SK-N-SH (cell line): ENCODE results near the gene GNE. TPM values are rescaled to one million over a fixed set of nuclear protein-coding genes. Genes with fewer than 3 reads are reported as not detected.

ENCODE experiments used
- CTCF ChIA-PET: fragments of 300-600, 350-600 bp; formaldehyde crosslinking; extraction: SDS; loops from one replicate; lab custom pipeline; 2021; lab: Yijun Ruan, JAX
- POLR2A ChIA-PET: fragments of 350-600 bp; sonication (Branson Sonifier 250); formaldehyde crosslinking; extraction: SDS; loops from one replicate; lab custom pipeline; 2020; ENCODE audit warnings: antibody characterized with exemption, inconsistent platforms; lab: Yijun Ruan, JAX
- DNase-seq: peaks from one replicate; pipeline ENCODE4 v3.0.0; 2012
- H2AFZ ChIP-seq: fragments of 200-600 bp; sonication (generic); 2 replicates; pipeline ENCODE4 v1.8.1; 2016; ENCODE audit warnings: antibody characterized with exemption, mild to moderate bottlenecking, low read depth
- H3F3A ChIP-seq: fragments of 200-600 bp; sonication (generic); replicated peaks from 2 replicates; pipeline ENCODE3; 2016; ENCODE audit warnings: antibody characterized with exemption, mild to moderate bottlenecking; ENCODE audit not compliant: insufficient read depth
- H3K27ac ChIP-seq, 2 experiments: fragments of 200-500 bp in 1 of 2; fragments of 200-600 bp in 1 of 2; sonication (Bioruptor generic) in 1 of 2; sonication (generic), shearing (Covaris generic) in 1 of 2; 2 replicates each; pipeline versions ENCODE4 v1.5.1 to v1.6.1; 2014 to 2016; ENCODE audit warnings: low read depth in 2 of 2, inconsistent platforms in 1 of 2, low read length in 1 of 2, mild to moderate bottlenecking in 1 of 2, mixed read lengths in 1 of 2
- H3K27me3 ChIP-seq: fragments of 200-600 bp; sonication (generic), shearing (Covaris generic); 2 replicates; pipeline ENCODE4 v1.6.1; 2016; ENCODE audit warnings: mixed run types; ENCODE audit not compliant: insufficient read depth
- H3K36me3 ChIP-seq, 2 experiments: fragments of 200-500 bp in 1 of 2; fragments of 200-600 bp in 1 of 2; sonication (Bioruptor generic) in 1 of 2; sonication (generic) in 1 of 2; replicated peaks in 1 of 2; 2 replicates each; pipeline versions ENCODE3 to v1.5.1; 2014 to 2016; ENCODE audit warnings: low read length in 1 of 2, mild to moderate bottlenecking in 1 of 2; ENCODE audit not compliant: insufficient read depth in 2 of 2, control insufficient read depth in 1 of 2
- H3K4me1 ChIP-seq, 2 experiments: fragments of 200-500 bp in 1 of 2; fragments of 200-600 bp in 1 of 2; sonication (Bioruptor generic) in 1 of 2; sonication (generic), shearing (Covaris generic) in 1 of 2; 2 replicates each; pipeline versions ENCODE4 v1.5.1 to v1.6.1; 2014 to 2016; ENCODE audit warnings: low read depth in 1 of 2, low read length in 1 of 2, mixed run types in 1 of 2; ENCODE audit not compliant: insufficient read depth in 2 of 2, control insufficient read depth in 1 of 2
- H3K4me2 ChIP-seq: fragments of 200-600 bp; sonication (generic), shearing (Covaris generic); 2 replicates; pipeline ENCODE4 v1.6.1; 2017; ENCODE audit warnings: mixed run types
- H3K4me3 ChIP-seq, 2 experiments: fragments of 200-500 bp in 1 of 2; fragments of 200-600 bp in 1 of 2; sonication (Bioruptor generic) in 1 of 2; sonication (generic), shearing (Covaris generic) in 1 of 2; 2 replicates each; pipeline versions ENCODE4 v1.5.1 to v1.8.1; 2014 to 2016; ENCODE audit warnings: low read depth in 2 of 2, inconsistent platforms in 1 of 2, low read length in 1 of 2, mild to moderate bottlenecking in 1 of 2, mixed read lengths in 1 of 2, moderate library complexity in 1 of 2
- H3K79me2 ChIP-seq: fragments of 200-600 bp; sonication (generic); 2 replicates; pipeline ENCODE4 v1.8.1; 2017; ENCODE audit warnings: mild to moderate bottlenecking; ENCODE audit not compliant: insufficient read depth
- H3K9ac ChIP-seq: fragments of 200-600 bp; sonication (generic); 2 replicates; pipeline ENCODE4 v1.6.1; 2017; ENCODE audit warnings: mixed run types
- H3K9me2 ChIP-seq: fragments of 200-600 bp; sonication (generic); 2 replicates; pipeline ENCODE4 v1.6.1; 2017; ENCODE audit warnings: mixed run types
- H3K9me3 ChIP-seq: fragments of 200-600 bp; sonication (generic); 2 replicates; pipeline ENCODE4 v1.6.1; 2017; ENCODE audit warnings: mixed run types, mild to moderate bottlenecking, moderate library complexity
- H4K20me1 ChIP-seq: fragments of 200-600 bp; sonication (generic); 2 replicates; pipeline ENCODE4 v1.6.1; 2017; ENCODE audit warnings: mild to moderate bottlenecking, mixed run types; ENCODE audit not compliant: insufficient read depth
- CTCF ChIP-seq: fragments of 200-600 bp; sonication (generic); IDR thresholded peaks from 2 replicates; pipeline ENCODE4 v1.6.1; 2017; ENCODE audit warnings: antibody characterized with exemption, mild to moderate bottlenecking, moderate library complexity
- EP300 ChIP-seq, 2 experiments: IDR thresholded peaks; 2 replicates each; pipeline versions ENCODE4 v1.4.0 to v1.6.1; 2012; ENCODE audit warnings: borderline replicate concordance in 1 of 2, low read depth in 1 of 2, low read length in 1 of 2
- EZH2phosphoT487 ChIP-seq: fragments of 200-600 bp; sonication (generic); IDR thresholded peaks from 2 replicates; pipeline ENCODE4 v1.6.1; 2017; ENCODE audit warnings: low read depth, mixed run types, mild to moderate bottlenecking, antibody characterized with exemption, moderate library complexity, borderline replicate concordance
- FOSL2 ChIP-seq: IDR thresholded peaks from 2 replicates; pipeline ENCODE4 v1.4.0; 2012; ENCODE audit warnings: low read depth, mild to moderate bottlenecking, moderate library complexity, borderline replicate concordance
- FOXJ3 ChIP-seq: sonication (generic); formaldehyde crosslinking; IDR thresholded peaks from 2 replicates; pipeline ENCODE4 v1.5.1; 2020; ENCODE audit warnings: mild to moderate bottlenecking, missing genetic modification reagents
- GATA2 ChIP-seq: sonication (generic); formaldehyde crosslinking; IDR thresholded peaks from 2 replicates; pipeline ENCODE4 v1.5.0; 2020; ENCODE audit warnings: mild to moderate bottlenecking, missing genetic modification reagents
- JUND ChIP-seq: IDR thresholded peaks from 2 replicates; pipeline ENCODE4 v1.4.0; 2012
- MEF2A ChIP-seq: IDR thresholded peaks from 2 replicates; pipeline ENCODE4 v1.4.0; 2012; ENCODE audit warnings: low read depth, borderline replicate concordance
- MXI1 ChIP-seq: IDR thresholded peaks from 2 replicates; pipeline ENCODE4 v1.6.1; 2012; ENCODE audit warnings: mild to moderate bottlenecking, low read depth, low read length, improper control_type of control experiment
- PBX3 ChIP-seq: IDR thresholded peaks from 2 replicates; pipeline ENCODE4; 2012
- RCOR1 ChIP-seq: fragments of 150-350 bp; IDR thresholded peaks from 2 replicates; pipeline ENCODE4 v1.6.1; 2017; ENCODE audit warnings: antibody characterized with exemption, low read length
- RXRA ChIP-seq: IDR thresholded peaks from 2 replicates; pipeline ENCODE4 v1.4.0; 2012; ENCODE audit warnings: low read depth, mild to moderate bottlenecking, borderline replicate concordance
- SIN3A ChIP-seq: IDR thresholded peaks from 2 replicates; pipeline ENCODE4 v1.6.1; 2012; ENCODE audit warnings: low read depth, mild to moderate bottlenecking, low read length, moderate library complexity, borderline replicate concordance
- SMC3 ChIP-seq: IDR thresholded peaks from 2 replicates; pipeline ENCODE4 v1.6.1; 2012; ENCODE audit warnings: low read depth, low read length, improper control_type of control experiment
- TCF12 ChIP-seq: IDR thresholded peaks from 2 replicates; pipeline ENCODE4 v1.4.0; 2012
- TEAD4 ChIP-seq: IDR thresholded peaks from 2 replicates; pipeline ENCODE4 v1.4.0; 2012; ENCODE audit warnings: mild to moderate bottlenecking, borderline replicate concordance; ENCODE audit not compliant: insufficient read depth
- USF2 ChIP-seq: fragments of 150-350 bp; IDR thresholded peaks from 2 replicates; pipeline ENCODE4 v1.6.1; 2017; ENCODE audit warnings: antibody characterized with exemption, low read length, low read depth, borderline replicate concordance
- WGBS: methylation state at CpG from one replicate; pipeline ENCODE4 v1.1.6; 2017; ENCODE audit warnings: low lambda C conversion rate; 5-methylcytosine and 5-hydroxymethylcytosine counted together
- polyA plus RNA-seq, 3 experiments: library from polyadenylated mRNA; depleted of rRNA; stranded (reverse); fragments of >200 nt; gene quantifications; 2 replicates each; pipeline ENCODE4 v1.2.3, GENCODE V29; 2012

The GNE gene
- polyA plus RNA-seq, 1 of the 3 experiments (the other 2 are of a cell fraction) = 13.0 TPM

- DNase-seq = no peak
- ChIA-PET POLR2A (interaction anchor here (0.7 to 1.0 kb wide), 3 partner anchors 69 to 309 kb away, joined by 3 read pairs; partner anchors contain the start of genes CLTA and RNF38), CTCF (interaction anchor here (0.7 to 2.8 kb wide), 7 partner anchors 10 to 304 kb away, joined by 3 to 11 read pairs (median 3); no protein-coding TSS in a partner anchor)
- H3K9me3 ChIP-seq = no peaks in the 10 kb centered on the region
- H2AFZ ChIP-seq = peak overlapping the region; percentile 65
- peaks cover 34% of the 10 kb centered on the region for H3K79me2 ChIP-seq
- peaks cover 0 to 6% of the 10 kb centered on the region in 2 experiments for H3K36me3 ChIP-seq
- peak overlapping the region; percentile 81 to 85 for H3K27ac ChIP-seq
- peaks cover 11% of the 10 kb centered on the region for H3F3A ChIP-seq
- no peaks in the 10 kb centered on the region for H3K27me3 ChIP-seq
- H3K4me2 ChIP-seq = peak overlapping the region; percentile 87
- WGBS = 36% methylated on average over 3 of the region's 7 CpGs
- H3K4me1 ChIP-seq = peaks cover 0 to 4% of the 10 kb centered on the region in 2 experiments; a peak in 1 of 4 replicates
- TF ChIP-seq GATA2 (CRISPR knock-in tag) = no peak
- TF ChIP-seq JUND = no peak
- TF ChIP-seq CTCF = no peak
- no peak for TF ChIP-seq EP300 (IDR thresholded peaks at IDR 0.05; ENCODE audit: borderline replicate concordance in 1 of 2, low read depth in 1 of 2, low read length in 1 of 2)
- TF ChIP-seq MXI1 = no peak
- TF ChIP-seq TCF12 = no peak
- TF ChIP-seq SMC3 = no peak
- TF ChIP-seq FOSL2 = no peak
- no peak for TF ChIP-seq EZH2phosphoT487
- TF ChIP-seq TEAD4 = no peak
- no peak for TF ChIP-seq PBX3
- TF ChIP-seq USF2 = no peak
- TF ChIP-seq SIN3A = no peak
- TF ChIP-seq RCOR1 = no peak
- TF ChIP-seq RXRA = no peak
- TF ChIP-seq MEF2A = no peak
- no peak for TF ChIP-seq FOXJ3
- peak overlapping the region; percentile 66 to 77 for H3K4me3 ChIP-seq
- peak overlapping the region; percentile 94 for H3K9ac ChIP-seq
- no peaks in the 10 kb centered on the region for H3K9me2 ChIP-seq
- H4K20me1 ChIP-seq = no peaks in the 10 kb centered on the region; the same call in 1 of the 2 replicates
These were observed 817 bp upstream of the GNE start for GRCh38 chr9:36258996-36259533.
